Measurements from ENCODE around the gene ARHGAP25.

Gene ARHGAP25

DNA sequence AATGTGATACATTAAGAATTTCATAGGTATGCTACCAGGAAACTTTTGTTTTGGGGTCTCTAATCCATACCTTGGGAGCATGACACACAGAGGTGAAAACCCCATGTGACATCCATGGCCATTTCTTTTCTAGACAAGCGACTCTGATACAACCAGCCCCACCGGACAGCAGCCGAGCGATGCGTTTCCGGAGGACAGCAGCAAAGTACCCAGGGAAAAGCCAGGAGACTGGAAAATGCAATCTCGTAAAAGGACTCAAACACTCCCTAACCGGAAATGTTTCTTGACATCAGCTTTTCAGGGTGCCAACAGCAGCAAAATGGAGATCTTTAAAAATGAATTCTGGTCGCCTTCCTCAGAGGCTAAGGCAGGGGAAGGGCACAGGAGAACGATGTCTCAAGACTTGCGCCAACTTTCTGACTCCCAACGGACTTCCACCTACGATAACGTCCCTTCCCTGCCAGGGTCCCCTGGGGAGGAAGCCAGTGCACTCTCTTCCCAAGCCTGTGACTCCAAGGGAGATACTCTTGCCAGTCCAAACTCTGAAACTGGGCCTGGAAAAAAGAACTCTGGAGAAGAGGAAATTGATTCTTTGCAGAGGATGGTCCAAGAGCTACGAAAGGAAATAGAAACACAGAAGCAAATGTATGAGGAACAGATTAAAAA, 87.7 kb downstream of the ARHGAP25 start:
- Histone ChIP-seq H3K4me3 (ENCODE audit: low read depth, low read length) (no peak overlapping the region), H3K79me2 (no peaks in the 10 kb centered on the region), H3K4me1 (no peaks in the 10 kb centered on the region), H3K9me3 (ENCODE audit: control insufficient read depth, low read length) (no peaks in the 10 kb centered on the region), H3K36me3 (ENCODE audit: control insufficient read depth, insufficient read depth, low read length) (no peaks in the 10 kb centered on the region), H3K27me3 (ENCODE audit: control insufficient read depth, insufficient read depth, low read length) (no peaks in the 10 kb centered on the region), H3K9ac (no peak overlapping the region), H2AFZ (no peak overlapping the region), H3K4me2 (ENCODE audit: low read length) (no peak overlapping the region), H3K27ac (no peak overlapping the region)
- TF ChIP-seq, protein P1, sequence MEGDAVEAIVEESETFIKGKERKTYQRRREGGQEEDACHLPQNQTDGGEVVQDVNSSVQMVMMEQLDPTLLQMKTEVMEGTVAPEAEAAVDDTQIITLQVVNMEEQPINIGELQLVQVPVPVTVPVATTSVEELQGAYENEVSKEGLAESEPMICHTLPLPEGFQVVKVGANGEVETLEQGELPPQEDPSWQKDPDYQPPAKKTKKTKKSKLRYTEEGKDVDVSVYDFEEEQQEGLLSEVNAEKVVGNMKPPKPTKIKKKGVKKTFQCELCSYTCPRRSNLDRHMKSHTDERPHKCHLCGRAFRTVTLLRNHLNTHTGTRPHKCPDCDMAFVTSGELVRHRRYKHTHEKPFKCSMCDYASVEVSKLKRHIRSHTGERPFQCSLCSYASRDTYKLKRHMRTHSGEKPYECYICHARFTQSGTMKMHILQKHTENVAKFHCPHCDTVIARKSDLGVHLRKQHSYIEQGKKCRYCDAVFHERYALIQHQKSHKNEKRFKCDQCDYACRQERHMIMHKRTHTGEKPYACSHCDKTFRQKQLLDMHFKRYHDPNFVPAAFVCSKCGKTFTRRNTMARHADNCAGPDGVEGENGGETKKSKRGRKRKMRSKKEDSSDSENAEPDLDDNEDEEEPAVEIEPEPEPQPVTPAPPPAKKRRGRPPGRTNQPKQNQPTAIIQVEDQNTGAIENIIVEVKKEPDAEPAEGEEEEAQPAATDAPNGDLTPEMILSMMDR (IDR thresholded peaks at IDR 0.05) = no peak

GRCh38 chr2:68824831-68825230, 90.2 kb downstream of the ARHGAP25 start:
- H3K79me2 ChIP-seq = no peaks in the 10 kb centered on the region

GRCh38 chr2:68825866-68826265, 91.3 kb downstream of the ARHGAP25 start:
- peaks cover 6% of the 10 kb centered on the region for H3K4me1 ChIP-seq
- no peak overlapping the region for H2AFZ ChIP-seq
- H3K4me3 ChIP-seq (ENCODE audit: low read depth, low read length) = no peak overlapping the region
- TF ChIP-seq, protein P1 (IDR thresholded peaks at IDR 0.05) = no peak
- H3K27me3 ChIP-seq (ENCODE audit: control insufficient read depth, insufficient read depth, low read length) = no peaks in the 10 kb centered on the region
- no peak overlapping the region for H3K4me2 ChIP-seq (ENCODE audit: low read length)
- no peaks in the 10 kb centered on the region for H3K79me2 ChIP-seq
- no peaks in the 10 kb centered on the region for H3K9me3 ChIP-seq (ENCODE audit: control insufficient read depth, low read length)
- H3K36me3 ChIP-seq (ENCODE audit: control insufficient read depth, insufficient read depth, low read length) = no peaks in the 10 kb centered on the region
- no peak overlapping the region for H3K9ac ChIP-seq
- no peak overlapping the region for H3K27ac ChIP-seq

More at GRCh38 chr2:68824831-68825230, 90.2 kb downstream of the ARHGAP25 start:
- no peak overlapping the region for H2AFZ ChIP-seq
- peaks cover 6% of the 10 kb centered on the region for H3K4me1 ChIP-seq
- no peak overlapping the region for H3K4me2 ChIP-seq (ENCODE audit: low read length)
- no peak overlapping the region for H3K4me3 ChIP-seq (ENCODE audit: low read depth, low read length)
- no peaks in the 10 kb centered on the region for H3K9me3 ChIP-seq (ENCODE audit: control insufficient read depth, low read length)
- no peaks in the 10 kb centered on the region for H3K27me3 ChIP-seq (ENCODE audit: control insufficient read depth, insufficient read depth, low read length)
- H3K36me3 ChIP-seq (ENCODE audit: control insufficient read depth, insufficient read depth, low read length) = no peaks in the 10 kb centered on the region
- TF ChIP-seq, protein P1 (IDR thresholded peaks at IDR 0.05) = no peak
- H3K9ac ChIP-seq = no peak overlapping the region
- H3K27ac ChIP-seq = no peak overlapping the region

DNA sequence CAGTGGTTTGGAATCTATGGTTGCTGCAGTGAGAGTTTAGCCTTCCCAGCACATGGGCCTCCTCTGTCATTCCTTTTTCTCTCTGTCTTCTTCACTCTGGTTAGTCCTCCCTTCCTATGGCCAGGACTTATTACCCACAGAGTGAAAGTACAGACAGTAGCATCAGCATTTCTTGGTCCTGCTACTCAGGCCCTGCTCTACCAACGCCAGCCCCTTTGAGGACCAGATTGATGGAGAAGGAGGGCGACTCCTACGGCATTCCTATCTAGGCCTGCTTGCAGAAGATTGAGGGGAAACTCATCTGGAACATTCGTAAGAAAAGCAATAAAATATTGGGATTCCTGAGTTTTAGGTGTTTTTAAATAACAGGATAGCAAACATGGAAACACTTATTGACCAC, 93.1 kb downstream of the ARHGAP25 start:
- Histone ChIP-seq H3K4me2 (ENCODE audit: low read length) (no peak overlapping the region), H3K27me3 (ENCODE audit: control insufficient read depth, insufficient read depth, low read length) (no peaks in the 10 kb centered on the region), H3K9me3 (ENCODE audit: control insufficient read depth, low read length) (no peaks in the 10 kb centered on the region), H2AFZ (no peak overlapping the region), H3K79me2 (no peaks in the 10 kb centered on the region), H3K36me3 (ENCODE audit: control insufficient read depth, insufficient read depth, low read length) (no peaks in the 10 kb centered on the region), H3K4me3 (ENCODE audit: low read depth, low read length) (no peak overlapping the region), H3K9ac (no peak overlapping the region), H3K4me1 (peaks cover 6% of the 10 kb centered on the region), H3K27ac (no peak overlapping the region)
- TF ChIP-seq, protein P1 (IDR thresholded peaks at IDR 0.05) = no peak
